Activated CD4-positive, alpha-beta T cell treated with anti-CD3 and anti-CD28 coated beads, Interleukin-2, amount 50 U/mL, for 16 hours (primary cell): ENCODE results near the gene PIF1.
A peak's percentile ranks its signal among the peaks of the same experiment; 100 is the strongest.

ENCODE experiments used
- DNase-seq: peaks from one replicate; pipeline ENCODE4 v3.0.0-alpha.2; 2020

The PIF1 gene, protein sequence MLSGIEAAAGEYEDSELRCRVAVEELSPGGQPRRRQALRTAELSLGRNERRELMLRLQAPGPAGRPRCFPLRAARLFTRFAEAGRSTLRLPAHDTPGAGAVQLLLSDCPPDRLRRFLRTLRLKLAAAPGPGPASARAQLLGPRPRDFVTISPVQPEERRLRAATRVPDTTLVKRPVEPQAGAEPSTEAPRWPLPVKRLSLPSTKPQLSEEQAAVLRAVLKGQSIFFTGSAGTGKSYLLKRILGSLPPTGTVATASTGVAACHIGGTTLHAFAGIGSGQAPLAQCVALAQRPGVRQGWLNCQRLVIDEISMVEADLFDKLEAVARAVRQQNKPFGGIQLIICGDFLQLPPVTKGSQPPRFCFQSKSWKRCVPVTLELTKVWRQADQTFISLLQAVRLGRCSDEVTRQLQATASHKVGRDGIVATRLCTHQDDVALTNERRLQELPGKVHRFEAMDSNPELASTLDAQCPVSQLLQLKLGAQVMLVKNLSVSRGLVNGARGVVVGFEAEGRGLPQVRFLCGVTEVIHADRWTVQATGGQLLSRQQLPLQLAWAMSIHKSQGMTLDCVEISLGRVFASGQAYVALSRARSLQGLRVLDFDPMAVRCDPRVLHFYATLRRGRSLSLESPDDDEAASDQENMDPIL

DNA sequence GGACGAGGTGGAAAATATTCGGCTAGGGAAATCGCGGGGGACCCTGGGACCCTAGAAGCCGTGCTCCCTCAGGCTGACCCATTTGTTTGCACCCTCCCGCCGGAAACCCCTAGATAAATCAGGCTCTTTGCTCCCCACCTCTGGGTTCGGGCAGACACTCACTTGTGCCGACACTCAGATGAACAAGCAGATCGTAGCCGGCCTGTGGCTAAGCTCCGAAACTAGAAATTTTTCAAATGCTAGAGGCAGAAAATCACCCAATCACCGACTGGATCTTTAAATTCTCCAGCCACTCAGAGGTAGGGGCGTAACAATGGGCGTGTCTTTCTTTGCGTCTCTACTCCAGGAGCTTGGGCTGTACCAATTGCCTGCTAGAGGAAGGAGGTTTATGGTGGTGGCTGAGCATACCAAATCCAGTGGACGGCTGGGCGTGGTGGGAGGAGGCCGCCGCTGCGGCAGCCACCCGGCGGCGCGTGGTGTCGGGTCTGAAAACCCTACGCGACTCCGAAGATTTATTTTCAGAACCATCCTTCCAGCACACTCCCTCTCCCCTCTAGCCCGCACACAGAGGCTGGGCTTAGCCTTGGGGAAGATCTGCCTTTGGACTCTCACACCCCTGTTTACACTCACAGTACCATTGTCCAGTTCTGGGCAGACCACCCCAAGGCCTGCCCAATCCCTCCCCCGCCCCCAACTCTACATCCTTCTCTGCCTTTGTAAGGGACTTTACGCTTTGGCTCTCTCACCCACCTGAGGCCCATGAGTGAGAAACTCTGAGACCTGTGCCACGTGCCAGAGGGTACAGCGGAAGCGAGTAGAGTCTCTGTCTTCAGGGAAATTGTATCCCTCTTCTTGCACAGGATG is at the start of gene PIF1:
PIF1 (minus strand) TSS at position 217 of the 864 bp plus-strand sequence. CDS start 1,312 bp downstream, outside the sequence.
- DNase-seq = peak; percentile 98

DNA sequence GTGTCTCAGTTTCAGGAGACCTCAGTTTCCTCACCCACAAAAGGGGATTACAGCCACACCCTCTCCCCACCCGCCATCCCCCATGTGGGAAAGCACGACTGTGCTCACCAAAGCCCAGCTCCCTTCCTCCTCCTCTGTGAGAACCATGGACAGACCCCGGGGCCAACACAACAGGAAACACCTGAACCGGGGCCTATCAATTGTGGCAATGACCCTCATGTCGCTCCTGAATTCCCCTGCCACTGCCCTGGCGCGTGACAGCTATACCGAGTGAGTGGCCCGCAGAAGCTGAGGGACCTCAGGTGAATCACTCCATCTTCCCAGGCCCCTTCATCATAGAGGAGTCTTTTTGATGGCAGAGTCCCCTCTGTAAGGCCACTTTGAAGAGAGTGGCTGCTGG is 44.9 kb upstream of the PIF1 start:
- DNase-seq = no peak

DNA sequence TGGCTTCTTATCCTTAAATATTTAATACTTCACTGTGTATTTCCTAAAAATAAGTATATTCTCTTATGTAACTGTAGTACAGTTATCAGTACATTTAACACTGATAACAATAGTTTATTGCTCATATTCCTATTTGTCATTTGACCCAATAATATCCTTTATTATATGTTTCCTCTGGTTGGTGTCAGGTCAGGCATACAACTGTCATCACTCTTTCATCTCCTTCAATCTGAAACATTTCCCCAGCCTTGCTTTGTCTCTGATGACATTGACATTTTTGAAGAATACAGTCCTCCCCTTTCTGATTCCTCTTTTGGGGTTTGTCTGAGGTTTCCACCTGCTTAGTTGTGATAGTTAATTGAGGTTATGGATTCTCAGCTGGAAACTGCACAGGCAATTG is 44.1 kb upstream of the PIF1 start:
- no peak for DNase-seq

DNA sequence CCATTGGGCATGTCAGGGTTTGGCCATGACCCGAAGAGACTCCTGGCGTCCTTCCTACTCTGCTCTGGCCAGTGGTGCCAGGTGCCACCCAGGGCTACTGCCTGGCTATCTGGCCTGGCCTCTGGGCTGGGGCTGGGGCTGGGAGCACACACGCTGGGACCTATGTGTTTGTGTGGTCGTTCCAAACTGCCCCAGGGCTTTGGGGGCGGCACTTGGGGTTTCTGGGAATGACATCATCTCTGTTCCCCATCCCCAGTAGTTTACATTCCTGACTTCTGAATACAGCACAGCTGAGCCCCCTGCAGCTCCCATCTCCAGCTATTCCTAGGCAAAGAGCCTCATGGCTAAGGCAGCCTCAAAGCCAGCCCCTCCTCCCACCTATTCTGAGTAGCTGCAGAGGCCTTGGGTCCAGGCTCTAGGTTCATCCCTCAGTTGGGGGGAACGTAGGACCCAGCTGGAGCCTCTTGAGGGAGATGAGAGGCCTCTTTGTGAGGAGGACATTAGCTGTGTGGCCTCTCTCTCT is 40.6 kb upstream of the PIF1 start:
- DNase-seq = no peak

DNA sequence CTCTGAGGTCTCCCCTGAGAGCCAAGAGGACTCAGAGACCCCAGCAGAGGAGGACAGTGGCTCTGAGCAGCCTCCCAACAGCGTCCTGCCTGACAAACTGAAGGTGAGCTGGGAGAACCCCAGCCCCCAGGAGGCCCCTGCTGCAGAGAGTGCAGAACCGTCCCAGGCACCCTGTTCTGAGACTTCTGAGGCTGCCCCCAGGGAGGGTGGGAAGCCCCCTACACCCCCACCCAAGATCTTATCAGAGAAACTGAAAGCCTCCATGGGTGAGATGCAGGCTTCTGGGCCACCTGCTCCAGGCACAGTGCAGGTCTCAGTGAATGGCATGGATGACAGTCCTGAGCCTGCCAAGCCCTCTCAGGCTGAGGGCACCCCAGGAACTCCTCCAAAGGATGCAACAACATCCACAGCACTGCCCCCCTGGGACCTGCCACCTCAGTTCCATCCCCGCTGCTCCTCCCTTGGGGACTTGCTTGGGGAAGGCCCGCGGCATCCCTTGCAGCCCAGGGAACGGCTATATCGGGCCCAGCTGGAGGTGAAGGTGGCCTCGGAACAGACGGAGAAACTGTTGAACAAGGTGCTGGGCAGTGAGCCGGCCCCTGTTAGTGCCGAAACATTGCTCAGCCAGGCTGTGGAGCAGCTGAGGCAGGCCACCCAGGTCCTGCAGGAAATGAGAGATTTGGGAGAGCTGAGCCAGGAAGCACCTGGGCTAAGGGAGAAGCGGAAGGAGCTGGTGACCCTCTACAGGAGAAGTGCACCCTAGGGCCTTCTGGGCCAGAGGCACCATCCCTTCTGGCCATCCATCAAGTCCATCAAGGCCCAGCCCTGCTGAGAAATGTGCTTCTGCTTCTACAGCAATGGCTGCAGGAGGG is 39.9 kb upstream of the PIF1 start:
- DNase-seq = no peak

DNA sequence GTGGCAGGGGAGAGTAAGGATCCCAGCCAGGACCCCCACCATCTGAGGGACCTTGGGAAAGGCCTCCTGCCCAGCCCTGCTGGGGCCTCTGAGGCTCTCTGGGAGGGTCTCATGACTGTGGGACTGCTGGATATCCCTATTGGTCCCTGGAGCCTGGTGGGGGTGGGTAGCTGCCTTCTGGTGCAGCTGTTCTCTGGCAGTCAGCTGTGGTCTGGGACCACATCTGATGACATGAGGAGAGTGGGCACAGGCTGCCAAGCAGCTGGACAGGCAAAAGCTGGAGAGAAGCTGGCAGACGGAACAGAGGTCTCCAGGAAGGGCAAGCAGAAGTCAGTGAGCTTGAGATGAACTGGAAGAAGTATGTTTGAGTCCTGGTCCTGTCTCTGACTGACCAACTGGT is 38.6 kb upstream of the PIF1 start:
- DNase-seq = no peak

DNA sequence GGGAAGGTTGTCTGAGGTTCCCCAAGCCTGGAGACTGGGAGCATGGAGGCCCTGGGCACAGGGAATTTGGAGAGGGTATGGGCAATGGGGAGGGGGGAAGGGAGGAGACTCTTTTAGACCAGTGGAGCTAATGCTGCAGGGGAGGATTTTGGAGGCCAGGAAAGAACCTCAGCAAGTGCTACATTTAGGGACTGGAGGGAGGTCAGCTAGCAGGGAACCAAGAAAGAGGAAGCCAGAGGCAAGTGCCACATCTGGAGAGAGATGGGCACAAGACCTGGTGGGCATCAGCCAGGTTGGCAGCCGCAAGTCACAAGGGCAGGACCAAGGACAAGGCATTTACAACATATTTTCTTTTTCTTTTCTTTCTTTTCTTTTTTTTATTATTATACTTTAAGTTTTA is 37.0 kb upstream of the PIF1 start:
- no peak for DNase-seq

DNA sequence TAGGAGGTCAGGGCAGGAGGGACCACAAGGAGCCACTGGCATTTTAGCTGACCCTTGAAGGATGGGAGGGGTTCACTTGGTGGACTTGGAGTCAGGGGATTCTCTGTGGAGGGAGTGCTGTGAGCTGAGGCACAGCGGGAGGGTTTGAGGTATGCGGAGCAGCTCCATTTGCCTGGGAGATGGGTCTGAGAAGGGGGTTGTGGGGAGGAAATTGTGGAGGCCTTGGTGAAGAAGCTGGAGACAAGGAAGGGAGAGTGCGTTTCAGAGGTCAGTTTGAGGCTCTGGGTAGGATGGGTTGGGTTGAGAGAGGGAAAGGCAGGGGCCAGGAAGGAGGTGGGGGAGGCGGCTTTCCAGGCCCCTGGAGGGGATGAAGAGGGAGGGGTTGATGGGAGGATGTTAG is 36.5 kb upstream of the PIF1 start:
- DNase-seq = no peak

DNA sequence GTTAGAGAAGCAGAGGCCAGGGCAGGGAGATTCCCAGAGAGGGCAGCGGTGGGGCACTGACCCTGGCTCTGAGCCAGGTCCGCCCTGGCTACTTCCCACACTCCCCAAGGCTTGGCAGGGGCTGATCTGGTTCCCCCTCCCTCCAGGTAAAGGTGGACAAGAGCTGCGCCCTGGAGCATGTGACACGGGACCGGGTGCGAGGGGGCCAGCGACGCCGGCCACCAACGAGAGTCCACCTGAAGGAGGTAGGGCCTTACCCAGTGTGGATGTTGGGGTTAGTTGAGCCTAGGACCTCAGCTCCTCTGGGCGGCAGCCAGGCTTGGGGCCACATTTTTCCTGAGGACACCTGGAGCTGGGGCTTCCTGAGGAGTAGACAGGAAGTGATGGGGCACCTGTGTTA is 35.9 kb upstream of the PIF1 start:
- DNase-seq = no peak

DNA sequence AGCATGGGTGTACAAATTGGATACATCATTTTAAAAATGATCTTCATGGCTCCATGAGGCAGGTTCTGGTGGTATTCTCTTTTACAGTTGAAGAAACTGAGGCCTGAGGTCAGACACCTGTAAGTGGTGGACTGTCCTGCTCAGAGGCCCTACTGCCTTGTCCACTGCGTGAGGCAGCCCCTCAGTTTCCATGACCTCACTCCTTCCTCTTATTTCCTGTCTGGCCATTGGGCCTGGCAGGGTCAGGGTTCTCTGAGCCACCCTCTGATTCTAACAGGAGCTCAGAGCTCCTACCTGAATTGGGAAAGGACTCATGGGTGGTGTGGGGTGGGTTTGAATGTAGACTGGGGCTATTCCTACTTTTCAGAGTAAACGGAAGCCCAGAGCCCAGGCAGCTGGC is 33.8 kb upstream of the PIF1 start:
- no peak for DNase-seq

DNA sequence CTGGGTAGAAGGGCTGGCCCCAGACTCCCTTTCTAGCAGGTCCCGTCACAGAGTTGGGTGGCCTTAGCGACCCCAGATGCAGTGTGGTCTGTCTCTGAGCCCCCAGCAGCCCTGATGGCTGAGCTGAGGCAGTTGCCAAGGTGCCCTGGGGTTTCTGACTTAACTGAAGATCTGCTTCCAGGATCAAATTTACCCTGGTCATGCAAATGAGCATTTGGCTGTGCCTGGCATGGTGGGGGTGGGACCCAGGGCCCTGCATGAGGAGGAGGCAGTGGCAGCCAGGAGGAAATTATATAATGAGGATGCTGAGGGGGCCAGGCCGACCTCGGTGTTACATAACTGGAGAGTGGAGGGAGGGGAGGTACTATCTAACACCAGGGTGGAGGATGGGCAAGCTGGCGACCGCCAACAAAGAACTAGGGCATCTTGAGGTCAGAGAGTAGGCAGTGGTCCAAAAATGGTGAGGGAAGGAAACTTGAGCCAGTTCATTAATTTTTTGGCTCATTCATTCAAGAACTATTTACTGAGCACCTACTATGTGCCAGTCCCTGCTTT is 32.7 kb upstream of the PIF1 start:
- DNase-seq = no peak

DNA sequence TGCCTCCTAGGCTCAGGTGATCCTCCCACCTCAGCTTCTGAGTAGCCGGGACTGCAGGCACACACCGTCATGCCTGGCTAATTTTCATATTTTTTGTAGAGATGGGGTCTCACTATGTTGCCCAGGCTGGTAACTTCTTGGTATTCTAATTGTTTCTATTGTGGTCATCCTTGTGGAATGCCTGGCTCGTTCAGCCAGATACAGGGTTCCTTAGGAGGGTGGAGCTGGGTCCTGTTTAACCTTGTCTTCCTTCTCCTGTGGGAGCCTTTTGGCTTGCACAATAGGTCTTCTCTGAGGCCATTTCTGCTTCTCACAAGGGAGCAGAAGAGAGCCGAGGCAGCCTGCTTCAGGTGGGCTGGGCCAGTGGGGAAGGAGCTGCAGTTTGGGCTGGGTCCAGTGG is 32.0 kb upstream of the PIF1 start:
- DNase-seq = no peak

DNA sequence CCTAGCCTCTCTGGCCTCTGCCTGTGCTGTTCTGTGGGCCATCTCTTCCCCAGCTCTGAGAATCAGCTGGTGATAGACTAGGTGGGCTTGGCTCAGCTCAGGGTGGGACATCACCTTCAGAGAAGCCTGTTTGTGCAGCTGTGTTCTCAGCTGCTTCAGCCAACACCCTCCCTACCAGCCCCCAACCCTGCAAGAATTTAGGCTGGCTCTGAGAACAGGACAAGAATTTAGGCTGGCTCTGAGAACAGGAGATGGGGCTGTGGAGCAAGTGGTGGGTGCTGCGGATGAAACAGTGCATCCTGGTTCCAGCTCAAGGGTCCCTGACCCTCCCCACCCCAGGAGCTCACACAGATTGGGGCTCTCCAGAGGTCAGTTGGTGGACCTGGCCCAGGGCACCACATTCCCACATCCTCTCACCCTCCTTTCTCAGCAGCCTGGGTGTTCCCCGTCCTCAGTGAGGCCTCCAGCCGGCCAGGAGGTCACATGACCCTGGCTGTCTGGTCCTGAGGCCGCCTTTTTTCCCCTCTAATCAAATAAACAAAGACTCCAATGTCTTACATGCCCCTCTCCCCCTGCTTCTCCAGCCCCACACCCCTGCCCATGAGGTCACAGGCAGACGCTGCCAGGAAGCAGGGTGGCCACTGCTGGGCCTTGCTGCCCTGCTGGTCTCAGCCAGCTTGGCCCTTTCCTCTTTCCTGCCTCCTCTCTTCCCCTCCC is 31.1 kb upstream of the PIF1 start:
- DNase-seq = no peak

DNA sequence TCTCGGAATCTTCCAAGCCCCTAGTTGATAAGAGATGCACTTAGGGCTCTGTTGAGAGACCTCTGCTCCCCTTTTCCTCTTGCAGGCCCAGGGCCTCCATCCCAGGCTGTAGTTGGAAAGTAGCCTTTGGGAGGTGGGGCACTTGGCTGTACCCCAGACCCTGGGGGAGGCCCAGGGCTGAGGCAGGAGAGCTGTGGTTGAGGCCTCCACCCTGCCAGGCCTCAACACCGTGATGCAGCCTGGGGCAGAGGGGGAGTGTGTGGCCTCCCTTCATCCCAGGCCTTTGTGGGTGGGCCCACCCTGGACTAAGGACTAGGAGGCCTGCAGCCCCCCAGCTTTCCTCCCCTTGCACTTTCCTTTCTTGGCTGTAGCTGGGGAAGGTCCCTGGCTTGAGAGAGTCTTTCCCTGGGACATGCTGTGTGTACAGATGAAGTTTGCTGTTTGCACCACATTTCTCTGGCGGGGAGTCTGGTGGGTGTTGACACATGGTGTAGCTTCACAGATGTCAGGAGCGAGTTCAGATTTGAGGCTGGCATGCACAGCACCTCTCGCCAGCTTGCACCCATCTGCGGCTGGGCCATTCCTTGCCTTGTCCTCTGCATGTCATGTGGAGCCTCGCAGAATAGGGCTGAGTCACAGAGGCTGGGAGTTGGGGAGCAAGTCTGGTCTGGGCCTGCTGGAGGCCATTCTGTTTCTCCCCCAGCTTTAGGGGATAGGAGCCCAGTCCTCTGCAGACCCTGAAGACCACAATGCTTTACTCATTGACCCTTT is 29.9 kb upstream of the PIF1 start:
- no peak for DNase-seq

DNA sequence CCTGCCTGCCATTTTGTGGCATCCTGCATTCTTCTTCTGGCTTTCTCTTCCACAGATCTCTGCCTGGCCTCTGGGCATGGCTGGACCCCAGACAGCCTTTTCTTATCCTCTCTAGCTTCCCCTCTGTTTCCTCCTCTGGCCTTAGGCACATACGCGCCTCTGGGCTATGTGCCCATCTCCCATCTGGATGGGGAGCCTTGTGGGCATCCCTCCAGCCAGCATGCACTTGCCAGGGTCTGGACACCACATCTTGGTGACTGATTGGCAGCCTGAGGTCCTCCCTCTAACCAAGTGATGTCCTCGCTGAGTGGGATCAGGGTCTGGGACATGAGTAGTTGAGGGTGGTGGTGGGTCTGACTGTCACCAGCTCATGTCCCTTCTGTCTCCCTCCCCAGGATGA is 29.1 kb upstream of the PIF1 start:
- no peak for DNase-seq

DNA sequence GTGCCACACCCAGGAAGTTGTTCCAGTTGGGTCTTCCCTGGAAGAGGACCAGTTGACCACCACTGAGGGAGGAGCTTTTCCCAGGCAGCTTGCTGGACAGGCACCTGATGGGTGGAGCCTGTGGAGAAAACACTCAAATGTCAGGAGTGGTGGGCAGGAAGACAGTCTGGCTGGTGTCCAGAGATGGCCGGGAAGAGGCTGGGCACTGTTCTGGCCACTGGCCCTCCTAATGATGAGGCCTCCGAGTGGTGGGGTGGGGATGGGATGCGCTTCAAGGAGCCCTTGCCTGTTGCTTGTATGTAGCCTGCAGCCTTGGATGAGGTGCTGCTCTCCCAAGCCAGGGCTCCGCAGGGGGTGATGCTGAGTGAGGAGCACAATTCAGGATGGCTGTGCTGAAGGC is 28.6 kb upstream of the PIF1 start:
- DNase-seq = no peak

DNA sequence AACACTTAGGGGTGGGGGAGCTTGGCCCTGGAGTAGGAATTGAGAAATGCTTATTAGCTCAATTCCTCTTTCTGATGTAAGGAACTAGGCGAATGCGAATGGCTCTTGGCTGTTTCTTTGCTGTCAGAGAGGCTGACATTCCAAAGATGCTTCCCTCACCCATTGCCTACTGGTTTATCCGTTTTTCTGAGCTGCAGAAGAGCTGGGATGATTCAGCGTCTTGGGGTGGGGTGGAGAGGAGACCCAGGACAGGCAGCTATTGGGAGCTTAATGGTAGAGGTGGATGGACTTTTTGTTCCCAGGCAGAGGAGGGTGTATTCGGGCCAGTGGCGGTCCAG is 26.0 kb upstream of the PIF1 start:
- no peak for DNase-seq

DNA sequence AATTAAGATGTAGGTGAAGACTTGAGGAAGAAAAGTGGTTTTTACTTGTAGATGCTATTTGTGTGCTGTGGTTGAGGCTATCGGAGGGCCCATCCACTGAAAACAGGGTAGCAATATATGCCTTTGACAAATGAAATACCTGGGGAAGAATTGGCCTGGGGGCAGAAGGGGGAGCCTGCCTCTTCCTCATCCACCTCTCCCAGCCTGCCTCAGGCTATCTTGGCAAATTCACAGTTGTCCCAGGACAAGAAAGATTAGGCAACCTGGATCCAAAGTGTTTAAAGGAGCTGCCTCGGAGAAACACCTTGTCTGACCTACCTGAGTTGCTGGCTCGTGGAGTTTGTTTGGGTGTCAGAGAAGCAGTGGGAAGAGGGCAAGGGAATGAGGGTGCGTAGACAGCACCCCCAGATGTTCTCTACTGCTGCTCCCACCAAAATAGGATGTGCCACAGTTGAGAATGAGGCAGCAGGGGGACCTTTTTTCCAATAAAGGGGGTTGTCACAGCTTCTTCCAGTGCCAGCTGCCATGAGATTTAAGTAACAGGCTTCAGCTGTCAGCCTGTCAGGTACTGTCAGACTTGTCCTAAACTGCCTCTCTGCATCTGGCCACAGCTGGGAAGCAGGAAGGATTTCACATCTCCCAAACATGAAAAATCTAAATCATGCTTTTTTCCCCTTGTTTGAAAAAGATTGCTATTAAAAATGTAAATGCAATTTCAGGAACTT is 25.5 kb upstream of the PIF1 start:
- DNase-seq = no peak

DNA sequence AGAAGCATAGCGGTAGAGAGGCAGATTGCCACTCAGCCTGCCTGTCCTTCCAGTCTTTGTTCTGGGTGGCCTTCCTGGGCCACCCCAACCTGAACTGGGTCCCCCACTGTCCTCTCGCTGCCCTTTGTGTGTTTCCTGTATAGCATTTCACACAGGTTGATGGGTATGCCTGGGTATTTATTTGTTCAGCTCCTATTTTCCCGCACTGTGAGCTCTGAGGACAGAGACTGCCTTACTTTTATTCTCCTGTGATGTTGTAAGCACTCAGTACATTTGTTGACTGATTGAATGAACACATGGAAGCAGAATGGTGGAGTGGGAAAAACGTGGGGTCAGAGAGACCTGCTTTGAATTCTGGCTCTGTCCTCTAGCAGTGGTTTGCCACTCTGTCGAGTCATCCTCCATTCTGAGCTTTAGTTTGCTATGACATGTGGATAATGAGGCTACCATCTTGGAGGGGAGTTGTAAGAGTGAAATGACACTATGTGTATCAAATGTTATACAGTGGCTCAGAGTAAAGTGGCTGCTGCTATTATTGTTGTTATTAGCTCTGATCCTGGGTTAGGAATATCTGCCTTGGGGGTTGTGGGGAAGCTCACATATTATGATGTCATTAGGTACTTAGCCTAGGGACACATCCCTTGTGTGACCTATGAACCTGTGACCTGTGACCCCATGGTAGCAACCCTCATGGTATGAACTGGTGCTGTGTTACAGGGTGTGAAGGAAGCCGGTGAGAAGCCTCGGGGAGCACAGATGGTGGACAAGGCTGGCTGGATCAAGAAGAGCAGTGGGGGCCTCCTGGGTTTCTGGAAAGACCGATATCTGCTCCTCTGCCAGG is 22.6 kb upstream of the PIF1 start:
- no peak for DNase-seq
